ENCODE data around the gene BRINP1.

GRCh38 chr9:119400606-119401005 is 31.4 kb upstream of the BRINP1 start:
- TF ChIP-seq RFX5 (IDR thresholded peaks at IDR 0.05; ENCODE audit: low read depth, low read length) (no peak), TAF1 (IDR thresholded peaks at IDR 0.05; ENCODE audit: borderline replicate concordance, low read depth, low read length) (no peak), ELK1 (IDR thresholded peaks at IDR 0.05; ENCODE audit: low read depth, low read length) (no peak), ZBTB4 (CRISPR knock-in tag; IDR thresholded peaks at IDR 0.05) (no peak), REST (IDR thresholded peaks at IDR 0.05; ENCODE audit: low read depth, low read length) (no peak), BMI1 (IDR thresholded peaks at IDR 0.05; ENCODE audit: borderline replicate concordance) (no peak)

Measured in GM12878 (cell line).